ENCODE measurements around the gene PELO. TPM values are rescaled to one million over a fixed set of nuclear protein-coding genes. Genes with fewer than 3 reads are reported as not detected.
A peak's percentile ranks its signal among the peaks of the same experiment; 100 is the strongest.

PELO gene
- total and polyA plus RNA-seq, 2 donors (not counting 3 experiments of a cell fraction or from before 2014, with no cell fraction given), result 8.6 to 13.2 TPM

- Histone ChIP-seq H3K4me1 (ENCODE audit: control insufficient read depth, extremely low read depth, insufficient read depth, low read length) (peaks cover 10% of the 10 kb centered on the region), H3K9ac (replicated peaks; ENCODE audit: extremely low read depth, insufficient read depth, low read length) (no peak overlapping the region)
- TF ChIP-seq EZH2 (IDR thresholded peaks at IDR 0.05; ENCODE audit: borderline replicate concordance, low read depth, low read length, severe bottlenecking), result no peak
- no peak for TF ChIP-seq JUN (IDR thresholded peaks at IDR 0.05; ENCODE audit: borderline replicate concordance, insufficient read depth, insufficient read length, low read depth)
- no peak for TF ChIP-seq MAX (IDR thresholded peaks at IDR 0.05; ENCODE audit: insufficient read depth, insufficient read length)
- TF ChIP-seq FOS (IDR thresholded peaks at IDR 0.05; ENCODE audit: borderline replicate concordance, insufficient read depth, low read length), result no peak
- no peak for TF ChIP-seq POLR2A (IDR thresholded peaks at IDR 0.05; ENCODE audit: low read depth, low read length)
These were observed 22.2 kb downstream of the PELO start for GRCh38 chr5:52809884-52810283.

GRCh38 chr5:52810426-52810825 lies 22.7 kb downstream of the PELO start:
- BruUV-seq (replicated peaks), result no TSS peak
- ChIA-PET CTCF (interaction anchor here (0.9 to 1.2 kb wide), 2 partner anchors 9 to 117 kb away, joined by 3 to 4 read pairs; no protein-coding TSS in a partner anchor), POLR2A (no interaction called here)
- TF ChIP-seq CTCF (IDR thresholded peaks at IDR 0.05; ENCODE audit: extremely low read depth in 1 of 2, insufficient read depth in 1 of 2, low read depth in 1 of 2, low read length in 2 of 2), result no peak
- TF ChIP-seq POLR2AphosphoS5 (IDR thresholded peaks at IDR 0.05; ENCODE audit: insufficient read depth, low read depth, low read length), result no peak
- TF ChIP-seq EZH2 (IDR thresholded peaks at IDR 0.05; ENCODE audit: borderline replicate concordance, low read depth, low read length, severe bottlenecking), result no peak
- TF ChIP-seq MYC (IDR thresholded peaks at IDR 0.05; ENCODE audit: low read depth, low read length), result no peak
- TF ChIP-seq GATA2 (IDR thresholded peaks at IDR 0.05; ENCODE audit: insufficient read depth, insufficient read length, low read depth, low read length), result no peak
- TF ChIP-seq FOS (IDR thresholded peaks at IDR 0.05; ENCODE audit: borderline replicate concordance, insufficient read depth, low read length), result no peak
- Histone ChIP-seq H3K79me2 (ENCODE audit: control insufficient read depth, insufficient read depth, low read length) (no peaks in the 10 kb centered on the region), H3K9ac (replicated peaks; ENCODE audit: extremely low read depth, insufficient read depth, low read length) (no peak overlapping the region), H3K4me1 (ENCODE audit: control insufficient read depth, extremely low read depth, insufficient read depth, low read length) (peaks cover 12% of the 10 kb centered on the region), H3K4me2 (ENCODE audit: insufficient read depth, low read length) (no peak overlapping the region), H2AFZ (ENCODE audit: low read depth, low read length) (no peak overlapping the region), H4K20me1 (replicated peaks; ENCODE audit: control insufficient read depth, extremely low read depth, insufficient read depth, low read length) (no peaks in the 10 kb centered on the region), H3K36me3 (ENCODE audit: control insufficient read depth in 2 of 2, extremely low read depth in 1 of 2, insufficient read depth in 2 of 2, low read length in 2 of 2) (no peaks in the 10 kb centered on the region), H3K9me1 (replicated peaks; ENCODE audit: control insufficient read depth, extremely low read depth, insufficient read depth, low read length) (no peaks in the 10 kb centered on the region), H3K9me3 (replicated peaks; ENCODE audit: control insufficient read depth, insufficient read depth, low read length) (no peaks in the 10 kb centered on the region), H3K27ac (ENCODE audit: insufficient read depth, low read depth, low read length) (no peak overlapping the region), H3K27me3 (ENCODE audit: control insufficient read depth in 2 of 2, insufficient read depth in 2 of 2, low read length in 2 of 2) (no peaks in the 10 kb centered on the region), H3K4me3 (replicated peaks in 1 of 3; ENCODE audit: insufficient read depth in 1 of 3, low read depth in 1 of 3, low read length in 3 of 3) (no peak overlapping the region)
- FAIRE-seq, result no peak
- intact Hi-C loops (cut with micrococcal nuclease), result no loop called here
- DNase-seq (ENCODE audit: low read depth, low spot score), result no peak
- dilution Hi-C loops (cut with MboI; ENCODE audit: extremely low pct_ligation_motif_present, low sequenced_read_pairs), result no loop called here

More at GRCh38 chr5:52809884-52810283, 22.2 kb downstream of the PELO start:
- H3K27me3 ChIP-seq (ENCODE audit: control insufficient read depth in 2 of 2, insufficient read depth in 2 of 2, low read length in 2 of 2), result no peaks in the 10 kb centered on the region
- no peak for DNase-seq (ENCODE audit: low read depth, low spot score)
- no peak overlapping the region for H3K4me2 ChIP-seq (ENCODE audit: insufficient read depth, low read length)
- no peaks in the 10 kb centered on the region for H4K20me1 ChIP-seq (replicated peaks; ENCODE audit: control insufficient read depth, extremely low read depth, insufficient read depth, low read length)
- H3K36me3 ChIP-seq (ENCODE audit: control insufficient read depth in 2 of 2, extremely low read depth in 1 of 2, insufficient read depth in 2 of 2, low read length in 2 of 2), result no peaks in the 10 kb centered on the region
- no peak for FAIRE-seq
- dilution Hi-C loops (cut with MboI; ENCODE audit: extremely low pct_ligation_motif_present, low sequenced_read_pairs) (no loop called here), intact Hi-C loops (cut with micrococcal nuclease) (no loop called here)
- BruUV-seq (replicated peaks), result no TSS peak
- H3K9me3 ChIP-seq (replicated peaks; ENCODE audit: control insufficient read depth, insufficient read depth, low read length), result no peaks in the 10 kb centered on the region
- CTCF ChIA-PET, result interaction anchor here (0.9 to 1.2 kb wide), 2 partner anchors 9 to 117 kb away, joined by 3 to 4 read pairs; no protein-coding TSS in a partner anchor
- H3K4me3 ChIP-seq (replicated peaks in 1 of 3; ENCODE audit: insufficient read depth in 1 of 3, low read depth in 1 of 3, low read length in 3 of 3), result no peak overlapping the region
- H3K9me1 ChIP-seq (replicated peaks; ENCODE audit: control insufficient read depth, extremely low read depth, insufficient read depth, low read length), result no peaks in the 10 kb centered on the region
- no peak overlapping the region for H3K27ac ChIP-seq (ENCODE audit: insufficient read depth, low read depth, low read length)
- H3K79me2 ChIP-seq (ENCODE audit: control insufficient read depth, insufficient read depth, low read length), result peaks cover 2% of the 10 kb centered on the region
- POLR2A ChIA-PET, result interaction anchor here (0.6 kb wide), 1 partner anchor 40 kb away, joined by 3 read pairs; no protein-coding TSS in a partner anchor
- H2AFZ ChIP-seq (ENCODE audit: low read depth, low read length), result peak overlapping the region; percentile 57

Measured in endothelial cell of umbilical vein (primary cell).